ENCODE results near the gene SKI.
"Not testable (repeated sequence)": the region's sequence is repeated elsewhere in the genome, so short reads cannot be mapped to it uniquely, and the experiment has no call there.

The SKI gene

DNA sequence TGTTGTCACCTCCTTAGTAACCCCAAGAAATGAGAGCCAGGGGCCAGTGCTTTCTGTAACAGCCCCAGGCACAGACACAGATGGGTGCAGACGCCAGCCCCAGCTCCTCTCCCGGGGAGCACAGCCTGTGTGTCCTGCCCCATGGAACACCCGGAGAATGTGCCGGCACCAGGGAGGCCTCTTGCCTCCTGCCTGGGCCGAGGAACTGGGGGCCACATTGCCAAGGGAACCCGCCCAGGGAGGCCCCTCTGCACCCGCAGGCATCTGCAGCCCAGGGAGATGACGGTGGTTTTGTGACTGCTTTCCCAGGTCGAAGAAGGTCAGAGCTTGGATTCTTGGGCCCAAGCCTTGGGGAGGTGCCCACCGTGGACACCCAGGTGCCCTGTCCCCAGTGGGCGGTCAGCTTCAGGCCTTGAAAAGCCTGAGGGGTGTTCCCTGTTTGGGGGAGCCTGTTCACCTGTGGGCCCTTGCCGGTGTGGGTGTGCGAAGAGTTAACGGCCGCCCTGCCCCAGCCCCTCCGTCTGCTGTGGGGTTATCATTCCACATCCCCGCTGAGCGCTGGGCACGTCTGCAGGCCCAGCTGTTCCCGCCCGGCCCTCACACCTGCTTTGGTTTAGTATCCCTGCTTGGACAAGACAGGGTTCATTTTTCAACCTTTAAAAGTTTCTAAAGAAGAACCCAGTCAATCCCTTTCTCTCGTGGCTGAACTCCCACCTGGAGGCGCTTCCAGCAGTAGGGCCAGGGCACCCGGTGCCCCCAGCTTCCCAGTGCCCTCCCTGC is 100.7 kb downstream of the SKI start:
- H3K4me3 ChIP-seq (ENCODE audit: low read length) = no peak overlapping the region
- DNase-seq (ENCODE audit: low read depth) = no peak
- TF ChIP-seq, protein P1, sequence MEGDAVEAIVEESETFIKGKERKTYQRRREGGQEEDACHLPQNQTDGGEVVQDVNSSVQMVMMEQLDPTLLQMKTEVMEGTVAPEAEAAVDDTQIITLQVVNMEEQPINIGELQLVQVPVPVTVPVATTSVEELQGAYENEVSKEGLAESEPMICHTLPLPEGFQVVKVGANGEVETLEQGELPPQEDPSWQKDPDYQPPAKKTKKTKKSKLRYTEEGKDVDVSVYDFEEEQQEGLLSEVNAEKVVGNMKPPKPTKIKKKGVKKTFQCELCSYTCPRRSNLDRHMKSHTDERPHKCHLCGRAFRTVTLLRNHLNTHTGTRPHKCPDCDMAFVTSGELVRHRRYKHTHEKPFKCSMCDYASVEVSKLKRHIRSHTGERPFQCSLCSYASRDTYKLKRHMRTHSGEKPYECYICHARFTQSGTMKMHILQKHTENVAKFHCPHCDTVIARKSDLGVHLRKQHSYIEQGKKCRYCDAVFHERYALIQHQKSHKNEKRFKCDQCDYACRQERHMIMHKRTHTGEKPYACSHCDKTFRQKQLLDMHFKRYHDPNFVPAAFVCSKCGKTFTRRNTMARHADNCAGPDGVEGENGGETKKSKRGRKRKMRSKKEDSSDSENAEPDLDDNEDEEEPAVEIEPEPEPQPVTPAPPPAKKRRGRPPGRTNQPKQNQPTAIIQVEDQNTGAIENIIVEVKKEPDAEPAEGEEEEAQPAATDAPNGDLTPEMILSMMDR (conservative IDR thresholded peaks at IDR 0.05; ENCODE audit: low read length) = no peak

DNA sequence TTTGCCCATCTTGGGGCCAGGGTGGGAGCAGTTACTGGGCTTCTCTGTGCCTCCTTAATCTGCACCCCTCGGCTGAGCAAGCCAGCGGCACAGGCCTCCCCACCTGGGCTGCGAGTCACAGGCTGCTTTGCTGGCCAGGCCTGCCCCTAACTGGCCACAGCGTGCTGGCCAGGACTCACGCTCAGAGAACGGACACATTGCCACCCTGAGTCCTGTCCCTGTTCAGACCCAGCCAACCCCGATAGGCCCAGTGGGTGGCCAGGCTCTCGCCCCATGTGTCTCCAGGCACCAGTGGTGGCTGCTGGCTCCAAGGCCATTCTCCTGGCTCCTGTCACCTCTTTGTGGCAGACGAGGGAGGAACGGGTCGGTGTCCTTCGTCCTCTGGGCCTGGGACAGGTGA is 101.9 kb downstream of the SKI start:
- no peak for DNase-seq (ENCODE audit: low read depth)
- TF ChIP-seq, protein P1 (conservative IDR thresholded peaks at IDR 0.05; ENCODE audit: low read length) = 0 out of 2 replicates have a peak, but pooled peaks have one; percentile 2
- H3K4me3 ChIP-seq (ENCODE audit: low read length) = no peak overlapping the region

DNA sequence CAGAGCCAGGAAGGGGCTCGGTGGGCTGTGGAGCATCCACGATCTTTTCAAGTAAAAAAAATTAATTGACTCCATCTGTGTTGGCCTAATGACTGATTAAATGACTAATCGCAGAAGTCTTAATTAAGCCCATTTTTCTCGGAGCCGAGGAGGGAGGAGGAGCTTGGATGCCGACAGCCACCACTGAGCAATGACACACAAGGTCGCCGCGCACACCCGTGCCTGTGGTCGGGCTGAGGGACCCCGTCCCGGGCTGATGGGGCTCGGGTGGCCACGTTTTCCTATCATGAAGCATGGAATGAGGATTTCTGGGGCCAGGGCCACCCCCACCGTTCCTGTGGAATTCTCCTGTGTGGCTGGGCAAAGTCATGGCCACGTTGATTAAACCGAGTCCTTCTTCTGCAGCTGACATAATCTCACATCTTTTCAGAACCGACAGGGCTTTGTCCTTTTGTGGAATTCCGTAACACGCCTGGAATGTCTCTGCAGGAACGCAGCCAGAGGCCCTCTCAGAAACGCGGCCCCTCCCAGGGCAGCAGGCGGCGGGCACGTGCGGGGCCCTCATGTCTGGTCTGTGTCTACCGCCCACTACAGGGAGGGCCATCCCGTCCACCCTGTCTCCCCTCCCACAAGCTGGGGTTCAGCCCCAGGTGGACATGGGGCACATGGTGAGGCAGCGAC is 102.5 kb downstream of the SKI start:
- DNase-seq (ENCODE audit: low read depth) = peak; percentile 95
- peak overlapping the region; percentile 24 for H3K4me3 ChIP-seq (ENCODE audit: low read length)
- TF ChIP-seq, protein P1 (conservative IDR thresholded peaks at IDR 0.05; ENCODE audit: low read length) = peak; percentile 34

DNA sequence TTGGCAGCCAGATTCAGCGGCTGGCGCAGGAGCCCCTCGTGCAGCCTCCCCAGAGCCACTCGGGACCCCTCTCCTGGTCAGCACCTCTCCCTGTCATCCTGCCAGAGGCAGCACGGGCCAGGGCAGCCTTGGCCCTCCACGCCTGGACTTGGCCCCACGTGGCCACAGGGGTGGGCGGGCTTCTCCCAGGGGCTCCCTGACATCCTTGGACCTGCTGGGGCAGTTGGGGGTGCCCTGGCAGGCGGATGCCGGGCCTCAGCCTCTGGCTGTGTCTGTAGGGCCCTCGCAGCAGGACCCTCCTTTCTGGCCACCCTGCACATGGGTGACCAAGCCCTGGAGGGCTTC is 103.1 kb downstream of the SKI start:
- H3K4me3 ChIP-seq (ENCODE audit: low read length) = no peak overlapping the region
- no peak for DNase-seq (ENCODE audit: low read depth)
- TF ChIP-seq, protein P1 (conservative IDR thresholded peaks at IDR 0.05; ENCODE audit: low read length) = no peak

DNA sequence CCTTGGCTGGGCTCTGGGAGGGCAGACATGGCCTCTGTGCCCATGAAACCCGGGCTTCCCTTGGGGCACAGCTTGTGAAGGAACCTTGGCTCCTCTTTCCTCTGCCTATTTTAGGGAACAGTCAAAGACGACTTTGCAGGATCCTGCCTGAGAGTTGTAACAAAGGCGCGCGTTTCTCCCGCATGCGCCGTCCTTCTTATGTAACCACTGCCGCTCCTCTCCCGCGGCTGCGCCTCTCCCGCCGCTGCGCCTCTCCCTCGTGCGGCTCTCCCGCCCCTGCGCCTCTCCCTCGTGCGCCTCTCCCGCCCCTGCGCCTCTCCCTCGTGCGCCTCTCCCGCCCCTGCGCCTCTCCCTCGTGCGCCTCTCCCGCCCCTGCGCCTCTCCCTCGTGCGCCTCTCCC is 103.5 kb downstream of the SKI start:
- not testable (repeated sequence) for DNase-seq (ENCODE audit: low read depth); H3K4me3 ChIP-seq (ENCODE audit: low read length)

DNA sequence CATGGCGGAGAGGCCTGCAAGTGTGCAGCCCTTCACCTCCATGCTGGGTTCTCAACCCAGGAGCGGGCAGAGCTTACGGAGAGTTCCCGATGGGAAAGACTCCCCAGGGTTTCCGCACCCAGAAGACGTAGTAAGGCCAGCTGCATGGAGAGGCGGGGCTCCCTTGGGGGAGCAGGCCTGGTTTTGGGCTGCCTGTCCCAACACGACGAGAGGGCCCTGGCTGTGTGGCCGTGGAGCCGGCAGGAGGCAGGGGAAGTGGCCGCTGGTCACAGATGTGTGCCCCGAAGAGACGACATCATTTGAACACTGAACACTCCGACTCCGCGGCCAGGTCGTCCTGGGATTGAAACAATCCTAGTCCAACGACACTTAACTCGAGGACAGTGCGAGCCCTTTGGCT is 106.2 kb downstream of the SKI start:
- TF ChIP-seq, protein P1 (conservative IDR thresholded peaks at IDR 0.05; ENCODE audit: low read length) = no peak
- no peak overlapping the region for H3K4me3 ChIP-seq (ENCODE audit: low read length)
- DNase-seq (ENCODE audit: low read depth) = no peak

DNA sequence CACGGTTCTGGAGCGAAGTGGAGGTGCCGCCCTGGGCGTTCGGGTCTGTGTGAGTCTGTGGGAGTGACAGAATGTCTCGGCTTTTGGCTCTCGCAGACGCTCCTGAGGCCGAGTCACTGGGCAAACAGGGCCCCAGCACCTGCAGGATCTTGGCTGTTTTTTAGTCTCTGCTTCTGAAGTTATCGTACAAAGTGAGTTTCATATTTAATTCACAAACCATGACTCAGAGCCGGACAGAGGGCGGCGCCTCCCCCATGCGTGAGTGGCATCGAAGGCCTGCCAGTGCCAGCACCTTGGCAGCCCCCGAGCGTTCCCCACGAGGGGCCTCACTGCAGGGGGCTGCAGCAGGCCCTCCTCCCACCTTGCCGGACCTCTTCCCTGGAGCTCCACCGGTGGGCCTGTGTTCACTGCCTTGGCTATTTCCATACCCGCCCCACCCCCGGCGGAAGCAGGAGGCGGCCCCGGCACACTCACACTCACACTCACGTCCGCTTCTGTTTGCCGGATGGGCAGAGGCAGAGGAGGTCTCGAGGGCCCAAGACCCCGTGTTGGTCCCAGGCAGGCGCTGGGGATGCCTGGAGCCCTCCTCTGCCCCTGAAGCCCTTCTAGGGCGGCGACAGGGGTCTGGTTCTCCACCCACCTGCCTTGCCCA is 106.9 kb downstream of the SKI start:
- TF ChIP-seq, protein P1 (conservative IDR thresholded peaks at IDR 0.05; ENCODE audit: low read length) = no peak
- DNase-seq (ENCODE audit: low read depth) = no peak
- no peak overlapping the region for H3K4me3 ChIP-seq (ENCODE audit: low read length)

Measured in AG10803 (cell line).